Tibial nerve (tissue), 4 donors: ENCODE measurements around the gene ANKRD28.

ENCODE experiments used
- EP300 ChIP-seq, 2 donors: sonication (generic); formaldehyde crosslinking; IDR thresholded peaks; one replicate each; pipeline ENCODE4 v1.6.1; 2017; ENCODE audit warnings: antibody characterized with exemption in 2 of 2, mild to moderate bottlenecking in 1 of 2
- POLR2A ChIP-seq, 2 donors: fragments of 450-650 bp; IDR thresholded peaks; one replicate each; pipeline ENCODE4 v1.6.1; 2017; ENCODE audit warnings: antibody characterized with exemption in 2 of 2, mild to moderate bottlenecking in 2 of 2, moderate library complexity in 2 of 2
- TF ChIP-seq, protein P1 (sequence below), 5 experiments: fragments of 200-600 bp in 3 of 5; fragments of 450-650 bp in 2 of 5; sonication (generic) in 3 of 5; IDR thresholded peaks; one replicate each; pipeline ENCODE4 v1.5.1; 2016 to 2019; ENCODE audit warnings: antibody characterized with exemption in 5 of 5, mild to moderate bottlenecking in 3 of 5, moderate library complexity in 2 of 5

GRCh38 chr3:15649341-15649740 lies 148.4 kb downstream of the ANKRD28 start:
- TF ChIP-seq, protein P1, sequence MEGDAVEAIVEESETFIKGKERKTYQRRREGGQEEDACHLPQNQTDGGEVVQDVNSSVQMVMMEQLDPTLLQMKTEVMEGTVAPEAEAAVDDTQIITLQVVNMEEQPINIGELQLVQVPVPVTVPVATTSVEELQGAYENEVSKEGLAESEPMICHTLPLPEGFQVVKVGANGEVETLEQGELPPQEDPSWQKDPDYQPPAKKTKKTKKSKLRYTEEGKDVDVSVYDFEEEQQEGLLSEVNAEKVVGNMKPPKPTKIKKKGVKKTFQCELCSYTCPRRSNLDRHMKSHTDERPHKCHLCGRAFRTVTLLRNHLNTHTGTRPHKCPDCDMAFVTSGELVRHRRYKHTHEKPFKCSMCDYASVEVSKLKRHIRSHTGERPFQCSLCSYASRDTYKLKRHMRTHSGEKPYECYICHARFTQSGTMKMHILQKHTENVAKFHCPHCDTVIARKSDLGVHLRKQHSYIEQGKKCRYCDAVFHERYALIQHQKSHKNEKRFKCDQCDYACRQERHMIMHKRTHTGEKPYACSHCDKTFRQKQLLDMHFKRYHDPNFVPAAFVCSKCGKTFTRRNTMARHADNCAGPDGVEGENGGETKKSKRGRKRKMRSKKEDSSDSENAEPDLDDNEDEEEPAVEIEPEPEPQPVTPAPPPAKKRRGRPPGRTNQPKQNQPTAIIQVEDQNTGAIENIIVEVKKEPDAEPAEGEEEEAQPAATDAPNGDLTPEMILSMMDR (IDR thresholded peaks at IDR 0.05), result no peak
- TF ChIP-seq POLR2A (IDR thresholded peaks at IDR 0.05) (no peak), EP300 (IDR thresholded peaks at IDR 0.05) (no peak)
